Stimulated activated memory B cell treated with anti-CD40 and anti-IgM and Interleukin-4, amounts not matched to agents 10 μg/mL and 1 μg/mL and 100 μg/mL, for 72 hours (primary cell): ENCODE results near the gene HDAC4.

Experiments used
- ATAC-seq: fragments of 150-1000 bp; cut with Tn5 transposase; 2 replicates; pipeline ENCODE4 v1.10.0; 2021
- H3K27ac Mint-ChIP-seq: one replicate; pipeline ENCODE4 v1.8.0; 2022; ENCODE audit warnings: mild to moderate bottlenecking, mixed read lengths
- H3K27me3 Mint-ChIP-seq: one replicate; pipeline ENCODE4 v1.8.0; 2022; ENCODE audit warnings: mixed read lengths
- H3K36me3 Mint-ChIP-seq: one replicate; pipeline ENCODE4 v1.8.0; 2022; ENCODE audit warnings: mixed read lengths
- H3K4me1 Mint-ChIP-seq: one replicate; pipeline ENCODE4 v1.8.0; 2022; ENCODE audit warnings: mixed read lengths
- H3K4me3 Mint-ChIP-seq: one replicate; pipeline ENCODE4 v1.8.0; 2022; ENCODE audit warnings: mild to moderate bottlenecking, moderate library complexity, mixed read lengths
- H3K9me3 Mint-ChIP-seq: one replicate; pipeline ENCODE4 v1.8.0; 2022; ENCODE audit warnings: mixed read lengths

Gene HDAC4

DNA sequence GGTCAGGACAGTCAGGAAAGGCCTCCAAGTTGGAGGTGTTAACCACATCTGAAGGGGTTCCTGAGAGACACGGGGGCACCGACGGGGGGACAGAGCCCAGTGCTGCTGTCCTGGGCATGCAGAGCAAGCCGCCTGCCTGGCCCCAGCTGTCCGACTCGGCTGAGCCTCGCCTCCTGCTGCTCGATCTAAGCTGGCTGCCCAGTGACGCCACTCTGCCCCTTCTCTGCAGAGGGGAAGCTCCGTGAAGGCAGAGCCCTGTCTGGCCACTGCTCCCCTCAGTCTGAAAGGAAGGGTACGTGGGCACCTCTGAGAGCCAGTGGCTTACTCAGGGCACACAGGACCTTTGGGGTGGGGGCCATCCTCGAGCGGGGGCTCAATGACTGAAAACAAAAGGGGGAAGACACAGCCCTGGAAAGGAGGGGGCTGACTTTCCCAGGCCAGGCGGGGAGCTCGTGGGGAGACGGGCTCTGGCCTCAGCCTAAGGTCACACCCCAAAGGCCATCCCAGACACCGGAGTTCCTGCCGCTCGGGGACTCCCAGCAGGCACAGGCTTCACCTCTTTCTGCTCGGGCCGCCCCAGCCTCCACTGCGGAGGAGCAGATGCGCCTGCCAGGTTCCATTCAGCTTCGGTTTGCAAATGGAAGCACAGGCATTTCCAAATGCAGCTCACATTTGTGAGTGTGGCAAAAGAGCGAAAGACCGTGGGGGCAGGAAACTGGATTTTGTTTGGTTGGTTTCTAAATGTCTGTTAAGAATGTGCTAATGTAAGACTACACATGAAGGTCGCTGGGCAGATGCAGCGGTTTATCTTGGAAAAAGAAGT lies 136.9 kb downstream of the HDAC4 start:
- Mint-ChIP-seq H3K9me3 (no peaks in the 10 kb centered on the region), H3K36me3 (no peaks in the 10 kb centered on the region), H3K27ac (no peak overlapping the region), H3K4me3 (no peak overlapping the region), H3K4me1 (peaks cover 79% of the 10 kb centered on the region), H3K27me3 (peaks cover 57% of the 10 kb centered on the region)
- no peak for ATAC-seq

DNA sequence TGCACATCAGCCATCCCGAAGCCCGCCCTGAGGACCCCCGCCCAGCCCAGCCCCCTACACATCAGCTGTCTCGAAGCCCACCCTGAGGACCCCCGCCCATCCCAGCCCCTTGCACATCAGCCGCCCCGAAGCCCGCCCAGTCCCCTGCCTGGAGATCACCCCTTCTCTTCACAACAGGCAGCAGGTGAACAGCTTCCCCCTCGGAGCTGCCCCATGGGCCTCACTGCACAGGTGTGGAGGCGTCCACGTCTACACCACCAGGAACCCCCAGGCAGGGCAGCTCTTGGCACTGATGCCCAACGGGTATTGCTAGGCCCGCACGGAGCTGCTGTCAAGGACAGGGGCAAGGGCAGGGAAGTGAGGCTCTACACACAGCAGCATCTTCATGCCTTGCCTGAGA lies 137.6 kb downstream of the HDAC4 start:
- no peak overlapping the region for H3K4me3 Mint-ChIP-seq
- H3K27ac Mint-ChIP-seq: no peak overlapping the region
- no peak for ATAC-seq
- peaks cover 78% of the 10 kb centered on the region for H3K4me1 Mint-ChIP-seq
- peaks cover 5% of the 10 kb centered on the region for H3K36me3 Mint-ChIP-seq
- H3K27me3 Mint-ChIP-seq: peaks cover 51% of the 10 kb centered on the region
- H3K9me3 Mint-ChIP-seq: peaks cover 3% of the 10 kb centered on the region

DNA sequence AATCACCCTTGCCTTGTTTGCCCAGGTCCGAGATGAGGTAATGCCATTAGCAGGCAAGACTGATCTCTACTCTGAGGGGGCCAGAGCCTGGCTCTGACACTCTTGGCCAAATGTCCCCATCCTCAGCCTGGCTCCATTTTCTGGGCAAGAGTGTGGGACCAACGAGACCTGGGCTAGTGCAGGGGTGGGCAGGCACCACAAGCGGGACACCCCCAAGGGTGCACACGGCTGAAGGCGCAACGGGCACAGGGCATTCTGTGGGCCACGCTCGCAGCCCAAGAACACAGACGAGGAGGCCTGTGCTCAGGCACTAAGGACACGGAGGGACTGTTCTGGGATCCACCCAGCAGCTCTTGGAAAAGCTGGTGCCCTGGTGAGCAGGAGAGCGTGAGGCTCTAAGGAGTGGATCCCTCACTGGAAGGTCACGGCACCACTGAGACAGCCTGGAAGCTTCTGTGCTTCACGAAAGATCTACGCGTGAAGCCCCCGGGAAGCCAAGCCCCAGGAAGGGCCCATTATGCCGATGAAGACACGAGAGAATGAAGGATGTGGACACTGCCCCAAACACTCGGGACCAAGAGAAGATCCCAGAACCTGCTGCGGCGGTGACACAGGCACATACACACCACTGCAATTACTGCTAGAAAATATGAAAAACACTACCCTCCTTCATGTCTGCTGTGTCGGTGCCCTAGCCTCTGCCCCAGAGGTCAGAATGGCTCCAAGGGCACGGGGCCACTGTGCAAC lies 138.2 kb downstream of the HDAC4 start:
- no peak overlapping the region for H3K4me3 Mint-ChIP-seq
- H3K4me1 Mint-ChIP-seq: peaks cover 75% of the 10 kb centered on the region
- no peak overlapping the region for H3K27ac Mint-ChIP-seq
- peaks cover 11% of the 10 kb centered on the region for H3K36me3 Mint-ChIP-seq
- peaks cover 8% of the 10 kb centered on the region for H3K9me3 Mint-ChIP-seq
- no peak for ATAC-seq
- peaks cover 55% of the 10 kb centered on the region for H3K27me3 Mint-ChIP-seq

DNA sequence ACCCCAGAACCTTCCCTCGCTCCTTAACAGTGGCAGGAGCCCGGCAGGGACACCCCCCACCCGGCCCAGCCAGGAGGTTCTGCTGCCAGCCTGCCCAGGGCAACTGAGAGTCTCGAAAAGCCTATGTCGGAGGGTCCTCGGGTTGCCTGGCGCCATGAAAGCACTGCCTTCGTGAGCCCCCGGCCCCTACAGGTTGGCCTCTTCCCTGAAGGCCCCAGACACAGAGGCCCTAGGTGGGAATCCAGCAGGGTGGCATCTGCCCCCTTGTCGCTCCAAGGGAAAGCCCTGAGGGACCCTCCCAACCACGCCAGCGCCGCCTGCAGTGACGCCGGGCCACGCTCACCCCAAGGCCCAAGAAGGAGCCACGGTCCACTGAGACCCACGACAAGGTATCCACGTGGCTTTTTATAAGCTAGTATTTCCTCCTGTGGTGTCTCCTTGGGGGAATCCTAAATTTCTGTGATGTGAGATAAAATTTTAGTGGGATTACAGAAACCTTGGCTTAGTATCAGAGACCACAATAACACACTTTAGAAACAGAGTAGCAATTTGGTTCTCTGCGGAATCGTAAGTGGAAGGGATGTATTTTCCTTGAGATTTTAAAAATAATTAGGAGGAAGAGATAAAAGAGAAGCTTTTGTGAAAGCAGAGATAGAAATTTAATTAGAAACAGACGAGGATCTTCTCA lies 138.9 kb downstream of the HDAC4 start:
- ATAC-seq: no peak
- Mint-ChIP-seq H3K27me3 (peaks cover 61% of the 10 kb centered on the region), H3K27ac (no peak overlapping the region), H3K4me3 (no peak overlapping the region), H3K9me3 (peaks cover 13% of the 10 kb centered on the region), H3K36me3 (peaks cover 18% of the 10 kb centered on the region), H3K4me1 (peaks cover 72% of the 10 kb centered on the region)

DNA sequence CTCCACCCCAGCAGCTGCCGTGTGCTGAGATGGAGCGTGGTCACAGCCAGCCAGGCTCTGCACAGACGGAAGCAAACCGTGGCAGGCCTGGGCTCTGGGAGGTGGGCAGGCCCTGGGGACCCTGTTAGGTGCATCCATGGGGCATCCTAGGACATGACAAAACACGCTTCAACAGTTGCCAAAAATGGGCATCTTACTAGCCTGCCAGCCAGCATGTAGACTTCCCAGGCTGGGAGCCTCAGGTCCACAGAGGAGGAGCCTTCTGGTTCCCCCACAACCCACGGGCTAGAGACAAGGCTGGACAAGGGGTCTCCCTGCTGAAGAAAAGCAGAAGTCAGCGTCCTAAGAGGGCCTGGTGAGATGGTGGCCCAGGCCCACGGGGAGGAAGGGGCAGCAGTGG lies 139.5 kb downstream of the HDAC4 start:
- no peak for ATAC-seq
- no peak overlapping the region for H3K4me3 Mint-ChIP-seq
- peaks cover 19% of the 10 kb centered on the region for H3K36me3 Mint-ChIP-seq
- H3K4me1 Mint-ChIP-seq: peaks cover 66% of the 10 kb centered on the region
- peaks cover 13% of the 10 kb centered on the region for H3K9me3 Mint-ChIP-seq
- H3K27ac Mint-ChIP-seq: no peak overlapping the region
- H3K27me3 Mint-ChIP-seq: peaks cover 56% of the 10 kb centered on the region

DNA sequence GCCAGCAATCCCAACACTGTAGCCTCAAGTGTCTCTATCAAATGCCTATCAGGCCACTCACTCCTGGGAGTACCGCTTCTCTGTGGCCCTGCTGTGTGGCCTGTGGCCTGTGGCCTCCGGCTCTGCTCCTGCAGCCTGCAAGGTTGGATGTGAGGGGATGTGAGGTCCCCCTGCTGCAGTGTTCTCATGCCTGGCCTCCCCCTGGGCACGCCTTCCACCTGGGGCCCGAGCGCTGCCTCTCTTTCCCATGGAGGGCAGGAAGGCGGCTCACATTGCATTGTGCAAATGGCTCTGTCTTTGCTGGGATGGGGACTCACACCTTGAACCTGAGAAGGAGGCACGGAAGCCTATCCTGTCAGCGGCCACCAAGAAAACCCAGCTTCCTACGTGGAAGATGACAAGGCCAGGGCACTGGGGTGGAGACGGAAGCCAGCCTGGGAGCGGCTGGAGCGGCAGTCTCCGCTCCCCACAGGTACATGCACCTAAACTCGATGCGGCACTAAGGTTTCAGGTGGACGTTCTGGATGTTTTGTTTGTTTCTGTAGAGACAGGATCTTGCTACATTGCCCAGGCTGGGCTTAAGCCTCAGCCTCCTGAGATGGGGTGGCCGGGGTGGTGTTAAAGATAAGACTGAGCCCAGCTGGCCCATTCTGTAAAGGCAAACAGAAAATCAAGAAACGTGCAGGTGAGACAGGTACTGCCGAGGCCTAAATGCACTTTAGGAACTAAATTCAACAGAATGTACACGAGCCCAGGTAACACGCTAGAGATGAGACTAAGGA lies 140.1 kb downstream of the HDAC4 start:
- H3K4me3 Mint-ChIP-seq: no peak overlapping the region
- peaks cover 49% of the 10 kb centered on the region for H3K27me3 Mint-ChIP-seq
- peaks cover 13% of the 10 kb centered on the region for H3K9me3 Mint-ChIP-seq
- H3K27ac Mint-ChIP-seq: no peak overlapping the region
- H3K4me1 Mint-ChIP-seq: peaks cover 60% of the 10 kb centered on the region
- no peak for ATAC-seq
- peaks cover 19% of the 10 kb centered on the region for H3K36me3 Mint-ChIP-seq

DNA sequence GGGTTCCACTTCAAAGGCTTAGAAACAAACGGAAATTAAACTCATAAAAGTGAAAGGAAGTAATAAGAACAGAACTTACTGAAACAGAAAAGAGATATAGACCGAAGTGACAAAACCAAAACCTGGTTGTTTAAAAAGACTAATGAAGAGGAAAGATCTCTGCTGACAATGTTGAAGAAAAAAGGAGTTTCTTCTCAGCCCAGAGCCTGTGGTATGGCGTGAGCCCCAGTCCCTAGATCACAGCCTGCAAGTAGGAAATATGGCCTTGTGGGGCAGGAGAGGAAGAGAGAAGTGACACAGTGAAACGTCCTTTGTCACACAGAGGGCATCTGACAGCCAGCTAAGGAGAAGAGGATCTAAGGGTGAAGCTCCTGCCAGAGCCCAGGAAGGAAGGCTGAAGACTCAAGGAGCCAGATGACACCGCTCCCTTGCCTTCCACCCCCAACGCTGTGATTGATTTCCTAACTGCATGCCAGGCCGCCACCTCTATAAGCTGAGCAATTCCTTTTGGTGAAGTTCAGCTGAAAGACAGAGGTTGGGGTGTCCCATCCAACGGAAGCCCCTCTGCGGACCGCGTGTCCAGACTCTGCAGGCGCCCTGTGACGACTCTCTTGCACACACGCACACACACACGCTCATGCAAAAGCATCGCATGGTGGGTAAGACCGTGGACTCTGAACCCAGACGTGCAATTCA lies 141.1 kb downstream of the HDAC4 start:
- H3K27ac Mint-ChIP-seq: peak overlapping the region; percentile 1
- H3K4me1 Mint-ChIP-seq: peaks cover 58% of the 10 kb centered on the region
- peak overlapping the region; percentile 17 for H3K4me3 Mint-ChIP-seq
- H3K27me3 Mint-ChIP-seq: peaks cover 40% of the 10 kb centered on the region
- ATAC-seq: peak; percentile 67
- H3K36me3 Mint-ChIP-seq: peaks cover 19% of the 10 kb centered on the region
- H3K9me3 Mint-ChIP-seq: peaks cover 13% of the 10 kb centered on the region

DNA sequence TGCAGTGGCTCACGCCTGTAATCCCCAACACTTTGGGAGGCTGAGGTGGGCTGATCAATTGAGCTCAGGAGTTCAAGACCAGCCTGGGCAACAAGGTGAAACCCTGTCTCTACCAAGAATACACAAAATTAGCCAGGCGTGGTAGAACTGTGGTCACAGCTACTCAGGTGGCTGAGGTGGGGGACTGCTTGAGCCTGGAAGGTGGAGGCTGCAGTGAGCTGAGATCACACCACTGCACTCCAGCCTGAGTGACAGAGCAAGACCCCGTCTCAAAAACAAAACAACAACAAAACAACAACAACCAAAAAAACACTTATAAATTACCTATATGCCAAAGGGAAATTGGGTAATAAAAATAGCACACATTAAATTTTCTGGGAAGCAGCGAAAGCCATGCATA lies 141.6 kb downstream of the HDAC4 start:
- H3K9me3 Mint-ChIP-seq: peaks cover 13% of the 10 kb centered on the region
- peaks cover 19% of the 10 kb centered on the region for H3K36me3 Mint-ChIP-seq
- ATAC-seq: peak; percentile 59
- H3K27me3 Mint-ChIP-seq: peaks cover 40% of the 10 kb centered on the region
- H3K4me3 Mint-ChIP-seq: peak overlapping the region; percentile 17
- peak overlapping the region; percentile 1 for H3K27ac Mint-ChIP-seq
- H3K4me1 Mint-ChIP-seq: peaks cover 58% of the 10 kb centered on the region

DNA sequence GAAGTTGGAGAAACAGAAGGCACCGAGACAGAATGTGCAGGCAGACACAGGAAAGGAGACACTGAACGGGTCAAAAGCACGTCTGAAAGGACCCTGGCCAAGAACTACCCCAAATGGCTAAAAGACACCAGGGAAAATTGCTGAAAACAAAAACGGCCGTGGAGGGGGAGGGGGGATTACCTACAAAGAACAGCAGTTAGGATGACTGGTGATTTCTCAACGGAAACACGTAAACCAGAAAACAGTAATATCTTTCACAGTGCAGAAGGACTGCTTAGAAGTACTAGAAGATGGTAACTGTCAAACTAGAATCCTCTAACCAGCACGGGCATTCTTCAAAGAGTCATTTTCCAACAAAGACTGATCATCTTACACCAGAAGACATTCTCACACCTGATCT lies 142.6 kb downstream of the HDAC4 start:
- Mint-ChIP-seq H3K27ac (no peak overlapping the region), H3K36me3 (peaks cover 19% of the 10 kb centered on the region), H3K4me3 (no peak overlapping the region), H3K27me3 (peaks cover 42% of the 10 kb centered on the region), H3K4me1 (peaks cover 62% of the 10 kb centered on the region), H3K9me3 (peaks cover 13% of the 10 kb centered on the region)
- no peak for ATAC-seq

DNA sequence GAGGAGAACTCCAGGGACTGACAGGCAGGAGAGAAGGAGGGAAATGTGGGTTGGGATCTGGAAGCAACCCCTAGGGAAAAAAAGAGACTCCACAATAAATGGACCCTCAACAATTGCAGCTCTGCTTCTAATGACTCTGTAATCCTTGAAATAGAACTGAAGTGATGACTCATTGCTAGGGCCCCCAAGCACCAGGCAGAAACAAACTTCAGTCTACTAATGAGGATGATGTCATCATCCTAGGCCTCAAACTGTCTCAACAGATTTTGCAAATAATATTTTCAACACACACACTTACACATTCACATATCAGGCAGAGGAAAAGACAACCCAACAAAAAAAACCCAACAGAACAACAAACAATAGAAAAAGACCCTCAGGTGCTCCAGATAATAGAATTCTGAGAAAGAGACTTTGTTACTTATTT lies 143.3 kb downstream of the HDAC4 start:
- Mint-ChIP-seq H3K27ac (no peak overlapping the region), H3K4me3 (no peak overlapping the region), H3K9me3 (peaks cover 13% of the 10 kb centered on the region), H3K4me1 (peaks cover 64% of the 10 kb centered on the region), H3K36me3 (peaks cover 19% of the 10 kb centered on the region), H3K27me3 (peaks cover 42% of the 10 kb centered on the region)
- ATAC-seq: no peak

DNA sequence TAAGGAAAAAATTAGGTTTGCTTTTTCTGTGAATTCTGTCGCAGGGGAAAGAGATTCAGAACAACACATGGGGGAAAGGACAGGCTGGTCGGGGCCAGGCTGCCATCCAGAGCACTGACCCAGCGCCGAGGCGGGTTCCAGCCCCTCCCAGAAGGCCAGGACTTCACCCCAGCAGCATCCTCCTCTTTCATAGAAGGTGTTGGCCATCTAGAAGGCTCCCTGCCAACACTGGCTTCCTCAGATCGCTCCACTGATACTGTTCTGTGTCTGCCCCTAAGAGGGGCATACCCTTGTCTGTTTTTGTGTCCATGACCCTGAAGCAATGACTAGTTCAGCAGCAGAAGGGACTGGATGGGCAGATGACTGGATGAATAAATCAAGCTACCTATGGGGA lies 144.5 kb downstream of the HDAC4 start:
- Mint-ChIP-seq H3K4me1 (peaks cover 72% of the 10 kb centered on the region), H3K36me3 (peaks cover 19% of the 10 kb centered on the region), H3K9me3 (peaks cover 13% of the 10 kb centered on the region), H3K4me3 (no peak overlapping the region), H3K27me3 (peaks cover 43% of the 10 kb centered on the region), H3K27ac (no peak overlapping the region)
- no peak for ATAC-seq

DNA sequence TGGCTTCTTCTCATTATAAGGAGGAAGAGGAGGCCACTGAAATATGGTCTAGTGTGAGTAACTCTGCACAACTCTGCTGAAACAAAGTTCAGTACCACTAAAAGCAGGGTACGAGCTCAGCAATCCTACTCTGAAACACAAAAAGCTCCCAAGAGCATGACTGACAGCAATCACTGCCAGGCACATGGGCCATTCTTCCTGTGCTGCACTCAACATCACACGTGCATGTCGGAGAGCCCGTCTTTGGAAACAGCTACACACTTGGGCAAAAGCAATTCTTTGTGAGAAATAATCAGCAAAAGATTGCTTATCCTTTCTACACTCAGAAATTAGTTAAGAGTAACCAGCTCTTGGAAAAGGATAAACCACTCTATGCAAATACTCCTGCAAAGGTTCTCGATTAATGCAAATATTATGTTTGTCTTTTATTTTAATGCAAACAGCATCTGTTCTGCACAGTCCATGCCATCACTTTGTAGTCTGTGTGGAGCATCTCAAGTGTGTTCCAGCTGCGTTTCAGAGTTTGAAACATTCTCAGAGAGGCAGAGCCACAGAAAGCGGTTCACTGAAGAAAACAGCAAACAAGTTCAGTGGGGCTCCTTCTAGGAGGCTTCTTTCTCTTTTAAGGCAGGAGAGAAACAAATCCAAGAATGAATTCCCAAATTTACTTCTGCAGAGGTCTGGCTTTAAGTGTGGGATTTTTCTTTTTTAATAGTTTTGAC lies 145.0 kb downstream of the HDAC4 start:
- no peak for ATAC-seq
- Mint-ChIP-seq H3K27me3 (peaks cover 44% of the 10 kb centered on the region), H3K36me3 (peaks cover 19% of the 10 kb centered on the region), H3K9me3 (peaks cover 13% of the 10 kb centered on the region), H3K4me1 (peaks cover 72% of the 10 kb centered on the region), H3K27ac (no peak overlapping the region), H3K4me3 (no peak overlapping the region)

DNA sequence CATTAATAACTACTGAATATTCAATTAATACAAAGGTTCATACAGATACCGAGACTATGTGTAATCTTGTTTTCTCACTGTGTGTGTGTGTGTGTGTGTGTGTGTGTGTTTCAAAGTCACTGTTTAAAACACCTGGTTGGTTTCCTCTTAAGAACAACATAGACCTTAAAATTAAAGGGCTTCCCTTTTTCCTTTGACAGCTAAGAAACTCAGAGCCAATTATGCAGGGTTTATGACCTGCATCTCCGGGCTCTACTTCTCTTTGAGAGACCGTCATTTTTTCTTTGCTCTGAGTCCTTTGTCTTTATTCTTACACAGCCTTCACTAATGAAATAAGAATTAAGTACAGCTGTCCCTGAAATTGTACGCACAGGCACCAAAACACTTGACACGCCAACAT lies 145.6 kb downstream of the HDAC4 start:
- peaks cover 19% of the 10 kb centered on the region for H3K36me3 Mint-ChIP-seq
- no peak overlapping the region for H3K4me3 Mint-ChIP-seq
- H3K4me1 Mint-ChIP-seq: peaks cover 66% of the 10 kb centered on the region
- ATAC-seq: peak; percentile 31
- peaks cover 13% of the 10 kb centered on the region for H3K9me3 Mint-ChIP-seq
- no peak overlapping the region for H3K27ac Mint-ChIP-seq
- peaks cover 44% of the 10 kb centered on the region for H3K27me3 Mint-ChIP-seq
